Measurements from ENCODE around the gene BHMT2. TPM values are rescaled to one million over a fixed set of nuclear protein-coding genes. Genes with fewer than 3 reads are reported as not detected.
A peak's percentile ranks its signal among the peaks of the same experiment; 100 is the strongest.

BHMT2 gene
- total RNA-seq, 2 donors from 2014 or later, result not detected

GRCh38 chr5:79111960-79112702 is 42.6 kb downstream of the BHMT2 start:
- Mint-ChIP-seq H3K9me3 (no peaks in the 10 kb centered on the region), H3K36me3 (no peaks in the 10 kb centered on the region), H3K4me3 (no peak overlapping the region), H3K4me1 (ENCODE audit: low read depth in 2 of 2) (no peaks in the 10 kb centered on the region), H3K27me3 (peaks cover 22 to 29% of the 10 kb centered on the region in 2 donors), H3K27ac (no peak overlapping the region)
- DNase-seq (ENCODE audit: low spot score) (no peak), ATAC-seq (peak in 1 of 2 donors; percentile 43)

GRCh38 chr5:79112703-79113058 is 43.1 kb downstream of the BHMT2 start:
- peaks cover 22 to 29% of the 10 kb centered on the region in 2 donors for H3K27me3 Mint-ChIP-seq

DNA sequence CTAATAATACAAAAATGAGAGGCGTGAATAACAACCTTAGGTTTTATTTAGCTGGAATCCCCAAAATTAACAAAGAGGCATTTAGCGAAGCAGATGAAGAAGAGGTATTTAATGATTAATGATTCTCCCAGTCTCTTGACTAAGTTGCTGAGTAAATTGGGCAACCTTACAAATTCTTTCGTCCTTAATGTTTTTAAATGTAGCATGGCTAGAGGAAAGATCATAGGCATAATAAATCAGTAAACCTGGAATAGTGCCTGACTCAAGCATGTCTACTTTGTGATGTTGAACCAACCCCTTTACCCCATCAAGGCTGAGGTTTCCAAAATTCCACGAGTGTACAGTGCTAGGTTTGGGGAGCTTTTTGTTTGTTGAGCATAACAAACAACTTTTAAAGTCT is 49.9 kb downstream of the BHMT2 start:
- no peaks in the 10 kb centered on the region for H3K4me1 Mint-ChIP-seq (ENCODE audit: low read depth in 2 of 2)
- ATAC-seq, result no peak
- peaks cover 0 to 6% of the 10 kb centered on the region in 2 donors for H3K27me3 Mint-ChIP-seq
- H3K36me3 Mint-ChIP-seq, result no peaks in the 10 kb centered on the region
- no peak overlapping the region for H3K4me3 Mint-ChIP-seq
- no peak for DNase-seq (ENCODE audit: low spot score)
- H3K27ac Mint-ChIP-seq, result no peak overlapping the region
- H3K9me3 Mint-ChIP-seq, result no peaks in the 10 kb centered on the region

More at GRCh38 chr5:79112703-79113058, 43.1 kb downstream of the BHMT2 start:
- ATAC-seq (no peak), DNase-seq (ENCODE audit: low spot score) (no peak)
- H3K36me3 Mint-ChIP-seq, result no peaks in the 10 kb centered on the region
- no peaks in the 10 kb centered on the region for H3K9me3 Mint-ChIP-seq
- H3K4me1 Mint-ChIP-seq (ENCODE audit: low read depth in 2 of 2), result no peaks in the 10 kb centered on the region
- H3K27ac Mint-ChIP-seq, result no peak overlapping the region
- H3K4me3 Mint-ChIP-seq, result no peak overlapping the region

DNA sequence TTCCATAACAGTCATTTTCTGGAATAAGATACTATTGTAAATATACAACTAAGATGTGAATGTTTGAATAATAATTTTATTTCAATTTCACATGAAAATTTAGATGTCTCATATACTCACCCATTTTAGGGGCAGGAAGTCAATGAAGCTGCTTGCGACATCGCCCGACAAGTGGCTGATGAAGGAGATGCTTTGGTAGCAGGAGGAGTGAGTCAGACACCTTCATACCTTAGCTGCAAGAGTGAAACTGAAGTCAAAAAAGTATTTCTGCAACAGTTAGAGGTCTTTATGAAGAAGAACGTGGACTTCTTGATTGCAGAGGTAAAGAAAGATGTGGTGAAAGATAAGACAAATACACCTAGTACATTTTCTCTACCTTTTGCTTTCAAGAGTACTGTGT is 50.7 kb downstream of the BHMT2 start:
- H3K9me3 Mint-ChIP-seq, result no peaks in the 10 kb centered on the region
- no peak overlapping the region for H3K27ac Mint-ChIP-seq
- peaks cover 0 to 6% of the 10 kb centered on the region in 2 donors for H3K27me3 Mint-ChIP-seq
- H3K4me3 Mint-ChIP-seq, result no peak overlapping the region
- H3K4me1 Mint-ChIP-seq (ENCODE audit: low read depth in 2 of 2), result no peaks in the 10 kb centered on the region
- no peaks in the 10 kb centered on the region for H3K36me3 Mint-ChIP-seq
- no peak for ATAC-seq
- no peak for DNase-seq (ENCODE audit: low spot score)

- no peak for ATAC-seq
- no peaks in the 10 kb centered on the region for H3K4me1 Mint-ChIP-seq (ENCODE audit: low read depth in 2 of 2)
- no peak overlapping the region for H3K4me3 Mint-ChIP-seq
Observed at GRCh38 chr5:79122973-79123372, 53.4 kb downstream of the BHMT2 start.

DNA sequence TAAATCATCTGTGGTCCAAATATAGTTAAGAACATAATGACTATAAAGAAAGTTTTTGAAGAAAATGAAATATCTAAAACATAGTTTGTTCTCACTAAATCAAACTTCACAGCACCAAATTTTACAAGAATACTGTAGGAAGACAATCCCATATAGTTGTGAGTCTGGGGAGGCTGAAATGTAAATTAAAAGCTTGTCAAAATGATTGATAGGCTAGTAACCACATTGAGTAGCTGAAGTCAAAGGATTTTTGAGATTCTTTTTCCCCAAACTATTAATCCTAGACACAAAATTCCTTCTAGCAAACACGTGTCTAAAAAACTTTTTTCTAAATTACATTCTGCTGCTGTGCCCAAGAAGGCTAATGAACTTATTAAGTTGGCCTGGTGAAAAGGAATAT is 55.0 kb downstream of the BHMT2 start:
- no peak for ATAC-seq
- Mint-ChIP-seq H3K4me3 (no peak overlapping the region), H3K27me3 (no peaks in the 10 kb centered on the region), H3K4me1 (ENCODE audit: low read depth in 2 of 2) (no peaks in the 10 kb centered on the region), H3K9me3 (no peaks in the 10 kb centered on the region), H3K27ac (no peak overlapping the region), H3K36me3 (no peaks in the 10 kb centered on the region)
- DNase-seq (ENCODE audit: low spot score), result no peak

More at GRCh38 chr5:79122973-79123372, 53.4 kb downstream of the BHMT2 start:
- Mint-ChIP-seq H3K36me3 (no peaks in the 10 kb centered on the region), H3K27ac (no peak overlapping the region), H3K27me3 (peaks cover 0 to 6% of the 10 kb centered on the region in 2 donors), H3K9me3 (no peaks in the 10 kb centered on the region)
- DNase-seq (ENCODE audit: low spot score), result no peak

- H3K9me3 Mint-ChIP-seq, result no peaks in the 10 kb centered on the region
- DNase-seq (ENCODE audit: low spot score), result no peak
- peaks cover 6 to 8% of the 10 kb centered on the region in 2 donors for H3K27me3 Mint-ChIP-seq
- peaks cover 7 to 11% of the 10 kb centered on the region in 2 donors for H3K4me1 Mint-ChIP-seq (ENCODE audit: low read depth in 2 of 2)
- no peak overlapping the region for H3K27ac Mint-ChIP-seq
- H3K4me3 Mint-ChIP-seq, result no peak overlapping the region
- H3K36me3 Mint-ChIP-seq, result no peaks in the 10 kb centered on the region
- ATAC-seq, result no peak
Observed at GRCh38 chr5:79130781-79131180, 61.2 kb downstream of the BHMT2 start.

- peak overlapping the region; percentile 63 for H3K4me3 Mint-ChIP-seq
Observed at GRCh38 chr5:79133121-79133656, 63.6 kb downstream of the BHMT2 start.

DNA sequence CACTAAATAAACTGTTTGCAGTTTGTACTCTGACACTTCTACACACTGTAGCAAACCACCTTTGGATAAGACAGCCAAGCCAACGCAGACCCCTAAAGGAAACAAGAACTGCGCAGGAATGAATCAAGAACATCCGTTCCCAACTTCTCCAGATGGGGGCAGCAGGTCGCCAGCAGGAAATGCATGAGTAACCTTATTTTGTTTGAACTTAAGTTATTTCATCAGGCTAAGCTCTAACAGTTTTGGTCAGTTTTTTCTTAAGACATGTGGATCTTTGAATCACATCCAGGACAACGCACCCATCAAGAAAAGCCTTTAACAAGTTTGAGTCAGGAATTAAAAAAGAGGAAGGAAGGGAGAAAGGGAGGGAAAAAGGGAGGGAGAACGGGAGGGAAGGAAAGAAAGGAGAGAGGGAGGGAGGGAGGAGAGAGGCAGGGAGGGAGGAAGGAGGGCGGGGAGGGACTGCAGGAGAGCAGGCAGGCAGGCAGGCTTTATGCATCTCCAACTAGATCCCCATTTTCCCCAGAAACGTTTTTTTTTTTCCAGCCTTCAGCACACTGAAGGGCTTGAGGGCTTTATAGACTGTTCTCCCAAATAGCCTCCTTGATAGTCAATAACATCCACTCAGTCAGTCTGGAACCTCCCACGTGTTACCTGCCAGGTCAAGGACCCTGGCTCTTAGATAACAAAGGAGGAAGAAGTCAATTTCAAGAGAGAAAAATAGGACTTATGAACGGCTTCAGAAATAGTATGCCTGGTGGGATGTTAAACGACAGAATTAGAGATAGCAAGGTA is 64.3 kb downstream of the BHMT2 start:
- DNase-seq (ENCODE audit: low spot score), result peak; percentile 72
- ATAC-seq, result peak; percentile 63 to 86
- peak overlapping the region; percentile 38 to 72 for H3K27ac Mint-ChIP-seq
- H3K9me3 Mint-ChIP-seq, result no peaks in the 10 kb centered on the region
- H3K4me3 Mint-ChIP-seq, result peak overlapping the region; percentile 49
- H3K4me1 Mint-ChIP-seq (ENCODE audit: low read depth in 2 of 2), result peaks cover 7 to 11% of the 10 kb centered on the region in 2 donors
- H3K36me3 Mint-ChIP-seq, result no peaks in the 10 kb centered on the region
- H3K27me3 Mint-ChIP-seq, result peaks cover 6 to 8% of the 10 kb centered on the region in 2 donors

More at GRCh38 chr5:79133121-79133656, 63.6 kb downstream of the BHMT2 start:
- ATAC-seq, result peak in 1 of 2 donors; percentile 32
- H3K27ac Mint-ChIP-seq, result peak overlapping the region; percentile 38 to 72
- no peaks in the 10 kb centered on the region for H3K36me3 Mint-ChIP-seq
- DNase-seq (ENCODE audit: low spot score), result no peak
- peaks cover 7 to 11% of the 10 kb centered on the region in 2 donors for H3K4me1 Mint-ChIP-seq (ENCODE audit: low read depth in 2 of 2)
- peaks cover 6 to 8% of the 10 kb centered on the region in 2 donors for H3K27me3 Mint-ChIP-seq
- no peaks in the 10 kb centered on the region for H3K9me3 Mint-ChIP-seq

- Mint-ChIP-seq H3K27ac (no peak overlapping the region), H3K4me3 (no peak overlapping the region), H3K4me1 (ENCODE audit: low read depth in 2 of 2) (peaks cover 7 to 11% of the 10 kb centered on the region in 2 donors), H3K36me3 (no peaks in the 10 kb centered on the region), H3K9me3 (no peaks in the 10 kb centered on the region), H3K27me3 (peaks cover 6 to 8% of the 10 kb centered on the region in 2 donors)
- DNase-seq (ENCODE audit: low spot score) (no peak), ATAC-seq (no peak)
Observed at GRCh38 chr5:79135790-79136553, 66.4 kb downstream of the BHMT2 start.

- no peak for DNase-seq (ENCODE audit: low spot score)
- Mint-ChIP-seq H3K9me3 (no peaks in the 10 kb centered on the region), H3K4me1 (ENCODE audit: low read depth in 2 of 2) (peaks cover 7 to 11% of the 10 kb centered on the region in 2 donors), H3K4me3 (no peak overlapping the region), H3K36me3 (no peaks in the 10 kb centered on the region), H3K27me3 (peaks cover 6 to 8% of the 10 kb centered on the region in 2 donors), H3K27ac (no peak overlapping the region)
- no peak for ATAC-seq
Observed at GRCh38 chr5:79136618-79137017, 67.1 kb downstream of the BHMT2 start.

All from natural killer cell treated with Interleukin-12 subunit alpha and Interleukin-12 subunit beta and Interleukin-15 and Interleukin-18, amount 100 ng/mL, for 72 hours (primary cell).